ENCODE data around the gene ZNF154.

GRCh38 chr19:57720878-57721277 is 11.9 kb upstream of the ZNF154 start:
- TF ChIP-seq CEBPB (IDR thresholded peaks at IDR 0.05; ENCODE audit: low read depth, low read length) (no peak), CTCF (conservative IDR thresholded peaks at IDR 0.05; ENCODE audit: low read depth, low read length) (no peak), POLR2A (IDR thresholded peaks at IDR 0.05; ENCODE audit: low read depth, low read length) (no peak), CHD1 (IDR thresholded peaks at IDR 0.05; ENCODE audit: low read depth, low read length) (no peak), RCOR1 (IDR thresholded peaks at IDR 0.05; ENCODE audit: insufficient replicate concordance, low read length) (no peak), RAD21 (IDR thresholded peaks at IDR 0.05; ENCODE audit: low read length) (no peak), MAFK (IDR thresholded peaks at IDR 0.05; ENCODE audit: low read depth, low read length) (no peak), ELK1 (IDR thresholded peaks at IDR 0.05; ENCODE audit: borderline replicate concordance, low read depth, low read length) (no peak), BHLHE40 (IDR thresholded peaks at IDR 0.05; ENCODE audit: low read depth, low read length) (no peak), MXI1 (IDR thresholded peaks at IDR 0.05; ENCODE audit: borderline replicate concordance, low read depth, low read length) (no peak), RFX5 (IDR thresholded peaks at IDR 0.05; ENCODE audit: low read depth, low read length) (no peak)
- TF ChIP-seq, protein P1, sequence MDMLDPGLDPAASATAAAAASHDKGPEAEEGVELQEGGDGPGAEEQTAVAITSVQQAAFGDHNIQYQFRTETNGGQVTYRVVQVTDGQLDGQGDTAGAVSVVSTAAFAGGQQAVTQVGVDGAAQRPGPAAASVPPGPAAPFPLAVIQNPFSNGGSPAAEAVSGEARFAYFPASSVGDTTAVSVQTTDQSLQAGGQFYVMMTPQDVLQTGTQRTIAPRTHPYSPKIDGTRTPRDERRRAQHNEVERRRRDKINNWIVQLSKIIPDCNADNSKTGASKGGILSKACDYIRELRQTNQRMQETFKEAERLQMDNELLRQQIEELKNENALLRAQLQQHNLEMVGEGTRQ (IDR thresholded peaks at IDR 0.05; ENCODE audit: low read depth, low read length) = no peak
